MM.1S (cell line): ENCODE measurements around the gene TMEM178B.

Experiments used
- DNase-seq: peaks from one replicate; pipeline ENCODE4 v3.0.0-alpha.2; 2015
- H2AFZ ChIP-seq: fragments of 300-600 bp; sonication (generic); 2 replicates; pipeline ENCODE4 v1.6.0; 2016; ENCODE audit warnings: antibody characterized with exemption, low read length
- H3F3A ChIP-seq: fragments of 300-600 bp; sonication (generic); 2 replicates; pipeline ENCODE4 v1.6.1; 2016; ENCODE audit warnings: mild to moderate bottlenecking, antibody characterized with exemption, low read length, moderate library complexity, mixed read lengths; ENCODE audit not compliant: insufficient read depth
- H3K27ac ChIP-seq: fragments of 300-600 bp; sonication (generic); 2 replicates; pipeline ENCODE4 v1.5.1; 2016; ENCODE audit warnings: mild to moderate bottlenecking, low read length
- H3K27me3 ChIP-seq: fragments of 300-600 bp; sonication (generic); replicated peaks from 2 replicates; pipeline ENCODE4 v1.6.0; 2016; ENCODE audit warnings: low read length; ENCODE audit not compliant: insufficient read depth
- H3K36me3 ChIP-seq: fragments of 300-600 bp; sonication (generic); replicated peaks from 2 replicates; pipeline ENCODE4 v1.6.1; 2016; ENCODE audit warnings: mild to moderate bottlenecking, low read length, mixed read lengths; ENCODE audit not compliant: insufficient read depth
- H3K4me1 ChIP-seq: fragments of 300-600 bp; sonication (generic); 2 replicates; pipeline ENCODE4 v1.6.1; 2016; ENCODE audit warnings: low read length, mixed read lengths
- H3K4me2 ChIP-seq: fragments of 300-600 bp; sonication (generic); 2 replicates; pipeline ENCODE4 v1.6.0; 2016; ENCODE audit warnings: low read depth, low read length
- H3K4me3 ChIP-seq: fragments of 300-600 bp; sonication (generic); 2 replicates; pipeline ENCODE4 v1.5.1; 2016; ENCODE audit warnings: low read length, mixed read lengths
- H3K79me2 ChIP-seq: fragments of 300-600 bp; sonication (generic); 2 replicates; pipeline ENCODE4 v1.6.1; 2016; ENCODE audit warnings: mixed run types, low read length, mixed read lengths
- H3K9ac ChIP-seq: fragments of 300-600 bp; sonication (generic); 2 replicates; pipeline ENCODE4 v1.6.1; 2016; ENCODE audit warnings: low read length, mixed read lengths
- H3K9me2 ChIP-seq: fragments of 300-600 bp; sonication (generic); replicated peaks from 2 replicates; pipeline ENCODE4 v1.6.1; 2016; ENCODE audit warnings: mild to moderate bottlenecking, low read length, mixed read lengths; ENCODE audit not compliant: insufficient read depth
- H3K9me3 ChIP-seq: fragments of 300-600 bp; sonication (generic); replicated peaks from 2 replicates; pipeline ENCODE4 v1.6.1; 2016; ENCODE audit warnings: mild to moderate bottlenecking, low read length, mixed read lengths; ENCODE audit not compliant: insufficient read depth
- H4K20me1 ChIP-seq: fragments of 300-600 bp; sonication (generic); 2 replicates; pipeline ENCODE4 v1.6.1; 2016; ENCODE audit warnings: mild to moderate bottlenecking, low read length, moderate library complexity, mixed read lengths; ENCODE audit not compliant: insufficient read depth
- EZH2 ChIP-seq: fragments of 300-600 bp; sonication (generic); optimal IDR thresholded peaks from 2 replicates; pipeline ENCODE3; 2017; ENCODE audit warnings: low read depth, mild to moderate bottlenecking, antibody characterized with exemption, low read length, mixed read lengths
- EZH2phosphoT487 ChIP-seq: fragments of 300-600 bp; sonication (generic); IDR thresholded peaks from 2 replicates; pipeline ENCODE4 v1.6.1; 2018; ENCODE audit warnings: antibody characterized with exemption, low read length
- TF ChIP-seq, protein P1 (sequence below): fragments of 300-600 bp; sonication (generic); IDR thresholded peaks from 2 replicates; pipeline ENCODE4 v1.5.1; 2016; ENCODE audit warnings: antibody characterized with exemption, low read length, mixed read lengths

The TMEM178B gene

GRCh38 chr7:141208539-141208938 is 134.7 kb downstream of the TMEM178B start:
- Histone ChIP-seq H2AFZ (no peak overlapping the region), H3K9me2 (no peaks in the 10 kb centered on the region), H3K79me2 (no peaks in the 10 kb centered on the region), H3K4me2 (no peak overlapping the region), H3K27me3 (no peaks in the 10 kb centered on the region), H4K20me1 (no peaks in the 10 kb centered on the region), H3K27ac (no peak overlapping the region), H3F3A (no peaks in the 10 kb centered on the region), H3K4me3 (no peak overlapping the region), H3K4me1 (no peaks in the 10 kb centered on the region), H3K36me3 (no peaks in the 10 kb centered on the region), H3K9me3 (no peaks in the 10 kb centered on the region), H3K9ac (no peak overlapping the region)
- TF ChIP-seq EZH2phosphoT487 (no peak), EZH2 (no peak)
- TF ChIP-seq, protein P1, sequence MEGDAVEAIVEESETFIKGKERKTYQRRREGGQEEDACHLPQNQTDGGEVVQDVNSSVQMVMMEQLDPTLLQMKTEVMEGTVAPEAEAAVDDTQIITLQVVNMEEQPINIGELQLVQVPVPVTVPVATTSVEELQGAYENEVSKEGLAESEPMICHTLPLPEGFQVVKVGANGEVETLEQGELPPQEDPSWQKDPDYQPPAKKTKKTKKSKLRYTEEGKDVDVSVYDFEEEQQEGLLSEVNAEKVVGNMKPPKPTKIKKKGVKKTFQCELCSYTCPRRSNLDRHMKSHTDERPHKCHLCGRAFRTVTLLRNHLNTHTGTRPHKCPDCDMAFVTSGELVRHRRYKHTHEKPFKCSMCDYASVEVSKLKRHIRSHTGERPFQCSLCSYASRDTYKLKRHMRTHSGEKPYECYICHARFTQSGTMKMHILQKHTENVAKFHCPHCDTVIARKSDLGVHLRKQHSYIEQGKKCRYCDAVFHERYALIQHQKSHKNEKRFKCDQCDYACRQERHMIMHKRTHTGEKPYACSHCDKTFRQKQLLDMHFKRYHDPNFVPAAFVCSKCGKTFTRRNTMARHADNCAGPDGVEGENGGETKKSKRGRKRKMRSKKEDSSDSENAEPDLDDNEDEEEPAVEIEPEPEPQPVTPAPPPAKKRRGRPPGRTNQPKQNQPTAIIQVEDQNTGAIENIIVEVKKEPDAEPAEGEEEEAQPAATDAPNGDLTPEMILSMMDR, result no peak
- no peak for DNase-seq

GRCh38 chr7:141209454-141209853 is 135.6 kb downstream of the TMEM178B start:
- Histone ChIP-seq H3K27me3 (no peaks in the 10 kb centered on the region), H3K9ac (no peak overlapping the region)
- DNase-seq, result no peak

GRCh38 chr7:141210862-141211261 is 137.0 kb downstream of the TMEM178B start:
- Histone ChIP-seq H3K4me2 (no peak overlapping the region), H3K4me1 (no peaks in the 10 kb centered on the region), H3K4me3 (no peak overlapping the region), H3K9me2 (no peaks in the 10 kb centered on the region), H3K9me3 (no peaks in the 10 kb centered on the region), H3K79me2 (no peaks in the 10 kb centered on the region), H2AFZ (no peak overlapping the region), H3K27me3 (no peaks in the 10 kb centered on the region), H3K36me3 (no peaks in the 10 kb centered on the region), H3K9ac (no peak overlapping the region), H3F3A (no peaks in the 10 kb centered on the region), H3K27ac (no peak overlapping the region), H4K20me1 (no peaks in the 10 kb centered on the region)
- TF ChIP-seq EZH2, result no peak
- TF ChIP-seq, protein P1, result no peak
- TF ChIP-seq EZH2phosphoT487, result no peak
- no peak for DNase-seq

More at GRCh38 chr7:141209454-141209853, 135.6 kb downstream of the TMEM178B start:
- no peak overlapping the region for H3K27ac ChIP-seq
- H3K9me3 ChIP-seq, result no peaks in the 10 kb centered on the region
- H2AFZ ChIP-seq, result no peak overlapping the region
- H3K9me2 ChIP-seq, result no peaks in the 10 kb centered on the region
- no peaks in the 10 kb centered on the region for H3K79me2 ChIP-seq
- H3K4me1 ChIP-seq, result no peaks in the 10 kb centered on the region
- H3K36me3 ChIP-seq, result no peaks in the 10 kb centered on the region
- no peaks in the 10 kb centered on the region for H4K20me1 ChIP-seq
- TF ChIP-seq, protein P1, result no peak
- TF ChIP-seq EZH2 (no peak), EZH2phosphoT487 (no peak)
- no peaks in the 10 kb centered on the region for H3F3A ChIP-seq
- no peak overlapping the region for H3K4me3 ChIP-seq
- H3K4me2 ChIP-seq, result no peak overlapping the region
